ENCODE measurements around the gene POLA1. TPM values are rescaled to one million over a fixed set of nuclear protein-coding genes. Genes with fewer than 3 reads are reported as not detected.

The POLA1 gene
- total and polyA plus RNA-seq, 3 donors from 2014 or later, result 5.4 to 15.7 (median 15.0) TPM

DNA sequence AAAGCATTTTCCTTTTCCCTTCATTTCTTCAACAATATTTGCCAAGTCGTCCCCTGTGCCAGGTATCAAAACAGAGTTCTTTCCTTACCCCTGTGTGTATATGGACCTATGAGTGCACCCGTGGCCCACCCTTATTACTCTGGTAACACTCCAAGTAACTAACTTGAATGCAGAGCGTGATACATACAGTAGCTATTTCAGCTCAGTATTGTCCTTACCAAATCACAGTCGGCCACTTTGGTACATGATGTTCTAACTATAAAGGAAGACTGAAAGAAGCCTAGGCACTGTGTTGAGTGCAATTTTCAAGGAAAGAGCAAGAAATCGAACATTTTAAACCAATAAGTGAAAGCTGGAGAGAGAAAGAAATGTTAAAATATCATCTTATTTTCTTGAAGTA, 233.7 kb downstream of the POLA1 start:
- H3K9me3 ChIP-seq, result no peaks in the 10 kb centered on the region
- H3K27ac ChIP-seq, result no peak overlapping the region
- 36 to 38% methylated on average over 5 of the region's 5 CpGs for WGBS, 2 donors
- no peaks in the 10 kb centered on the region for H3K27me3 ChIP-seq
- H3K36me3 ChIP-seq (ENCODE audit: low read depth, missing control alignments), result no peaks in the 10 kb centered on the region
- DNase-seq, result no peak
- no peak overlapping the region for H3K4me3 ChIP-seq
- no peaks in the 10 kb centered on the region for H3K4me1 ChIP-seq
- intact Hi-C loops (cut with DNase I; ENCODE audit: low total_unique reads), result no loop called here
- TF ChIP-seq POLR2A (IDR thresholded peaks at IDR 0.05), result no peak
- TF ChIP-seq, protein P1, sequence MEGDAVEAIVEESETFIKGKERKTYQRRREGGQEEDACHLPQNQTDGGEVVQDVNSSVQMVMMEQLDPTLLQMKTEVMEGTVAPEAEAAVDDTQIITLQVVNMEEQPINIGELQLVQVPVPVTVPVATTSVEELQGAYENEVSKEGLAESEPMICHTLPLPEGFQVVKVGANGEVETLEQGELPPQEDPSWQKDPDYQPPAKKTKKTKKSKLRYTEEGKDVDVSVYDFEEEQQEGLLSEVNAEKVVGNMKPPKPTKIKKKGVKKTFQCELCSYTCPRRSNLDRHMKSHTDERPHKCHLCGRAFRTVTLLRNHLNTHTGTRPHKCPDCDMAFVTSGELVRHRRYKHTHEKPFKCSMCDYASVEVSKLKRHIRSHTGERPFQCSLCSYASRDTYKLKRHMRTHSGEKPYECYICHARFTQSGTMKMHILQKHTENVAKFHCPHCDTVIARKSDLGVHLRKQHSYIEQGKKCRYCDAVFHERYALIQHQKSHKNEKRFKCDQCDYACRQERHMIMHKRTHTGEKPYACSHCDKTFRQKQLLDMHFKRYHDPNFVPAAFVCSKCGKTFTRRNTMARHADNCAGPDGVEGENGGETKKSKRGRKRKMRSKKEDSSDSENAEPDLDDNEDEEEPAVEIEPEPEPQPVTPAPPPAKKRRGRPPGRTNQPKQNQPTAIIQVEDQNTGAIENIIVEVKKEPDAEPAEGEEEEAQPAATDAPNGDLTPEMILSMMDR (IDR thresholded peaks at IDR 0.05), result no peak

GRCh38 chrX:24928114-24928513, 234.4 kb downstream of the POLA1 start:
- intact Hi-C loops (cut with DNase I; ENCODE audit: low total_unique reads), result no loop called here
- H3K36me3 ChIP-seq (ENCODE audit: low read depth, missing control alignments), result no peaks in the 10 kb centered on the region
- DNase-seq, result no peak
- no peaks in the 10 kb centered on the region for H3K4me1 ChIP-seq
- 91% methylated on average over 6 of the region's 6 CpGs for WGBS, 2 donors
- no peak overlapping the region for H3K27ac ChIP-seq
- no peak for TF ChIP-seq POLR2A (IDR thresholded peaks at IDR 0.05)
- TF ChIP-seq, protein P1 (IDR thresholded peaks at IDR 0.05), result no peak
- no peaks in the 10 kb centered on the region for H3K9me3 ChIP-seq
- no peak overlapping the region for H3K4me3 ChIP-seq
- no peaks in the 10 kb centered on the region for H3K27me3 ChIP-seq

- DNase-seq, result no peak
- intact Hi-C loops (cut with DNase I; ENCODE audit: low total_unique reads), result no loop called here
- Histone ChIP-seq H3K27ac (no peak overlapping the region), H3K27me3 (no peaks in the 10 kb centered on the region), H3K4me1 (no peaks in the 10 kb centered on the region), H3K36me3 (ENCODE audit: low read depth, missing control alignments) (no peaks in the 10 kb centered on the region), H3K9me3 (no peaks in the 10 kb centered on the region), H3K4me3 (no peak overlapping the region)
- TF ChIP-seq, protein P1 (IDR thresholded peaks at IDR 0.05), result no peak
- TF ChIP-seq POLR2A (IDR thresholded peaks at IDR 0.05), result no peak
Measured at GRCh38 chrX:24934279-24934678, 240.6 kb downstream of the POLA1 start.

- intact Hi-C loops (cut with DNase I; ENCODE audit: low total_unique reads), result no loop called here
- no peak for DNase-seq
- TF ChIP-seq, protein P1 (IDR thresholded peaks at IDR 0.05), result no peak
- no peak for TF ChIP-seq POLR2A (IDR thresholded peaks at IDR 0.05)
- no peaks in the 10 kb centered on the region for H3K4me1 ChIP-seq
- H3K4me3 ChIP-seq, result no peak overlapping the region
- 51 to 64% methylated on average over 4 of the region's 4 CpGs for WGBS, 2 donors
- H3K27me3 ChIP-seq, result no peaks in the 10 kb centered on the region
- H3K27ac ChIP-seq, result no peak overlapping the region
- H3K9me3 ChIP-seq, result no peaks in the 10 kb centered on the region
- no peaks in the 10 kb centered on the region for H3K36me3 ChIP-seq (ENCODE audit: low read depth, missing control alignments)
Measured at GRCh38 chrX:24945009-24945408, 251.3 kb downstream of the POLA1 start.

DNA sequence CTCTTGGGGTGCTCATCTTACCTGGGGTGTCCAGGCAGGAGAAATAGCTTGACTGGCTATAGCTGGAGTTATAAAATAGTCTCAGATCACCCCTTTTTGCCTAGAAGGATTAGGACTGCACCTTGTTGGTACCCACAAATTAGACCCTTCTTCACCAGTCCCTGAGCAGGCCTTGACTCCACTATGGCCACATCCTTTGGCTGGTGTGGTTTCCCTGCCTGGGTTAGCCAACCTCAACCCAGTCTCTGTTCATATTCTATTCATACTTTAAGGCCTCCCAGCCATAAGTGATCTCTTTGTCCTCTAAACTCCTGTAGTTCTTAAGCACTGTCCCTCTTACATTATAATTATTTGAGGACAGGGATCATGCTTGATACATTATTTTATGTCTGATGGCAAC, 252.7 kb downstream of the POLA1 start:
- H3K36me3 ChIP-seq (ENCODE audit: low read depth, missing control alignments), result no peaks in the 10 kb centered on the region
- intact Hi-C loops (cut with DNase I; ENCODE audit: low total_unique reads), result no loop called here
- no peaks in the 10 kb centered on the region for H3K4me1 ChIP-seq
- DNase-seq, result no peak
- H3K9me3 ChIP-seq, result no peaks in the 10 kb centered on the region
- TF ChIP-seq, protein P1 (IDR thresholded peaks at IDR 0.05), result no peak
- no peak for TF ChIP-seq POLR2A (IDR thresholded peaks at IDR 0.05)
- no peaks in the 10 kb centered on the region for H3K27me3 ChIP-seq
- no peak overlapping the region for H3K27ac ChIP-seq
- no peak overlapping the region for H3K4me3 ChIP-seq

Data from testis (tissue), 3 donors.